KMS-11 (cell line): ENCODE data around the gene TRMU.

Experiments
- H2AFZ ChIP-seq: fragments of 200-600 bp; sonication (generic); 2 replicates; pipeline ENCODE4 v1.6.1; 2016; ENCODE audit warnings: antibody characterized with exemption, mixed run types, low read depth
- H3K27ac ChIP-seq: fragments of 200-600 bp; sonication (generic); 2 replicates; pipeline ENCODE4 v1.6.1; 2016; ENCODE audit warnings: mild to moderate bottlenecking, mixed run types
- H3K27me3 ChIP-seq: fragments of 200-600 bp; sonication (generic); 2 replicates; pipeline ENCODE4 v1.6.1; 2017; ENCODE audit warnings: mild to moderate bottlenecking, low read depth, mixed run types, moderate library complexity; ENCODE audit not compliant: insufficient read depth
- H3K36me3 ChIP-seq: fragments of 200-600 bp; sonication (generic); 2 replicates; pipeline ENCODE4 v1.6.1; 2017; ENCODE audit warnings: mild to moderate bottlenecking, mixed run types; ENCODE audit not compliant: insufficient read depth
- H3K4me1 ChIP-seq: fragments of 200-600 bp; sonication (generic); 2 replicates; pipeline ENCODE4 v1.6.1; 2016; ENCODE audit warnings: mild to moderate bottlenecking, low read depth, mixed run types; ENCODE audit not compliant: poor library complexity, severe bottlenecking
- H3K4me2 ChIP-seq: fragments of 200-600 bp; sonication (generic); 2 replicates; pipeline ENCODE4 v1.7.0; 2016; ENCODE audit warnings: mild to moderate bottlenecking, mixed run types
- H3K4me3 ChIP-seq: fragments of 200-600 bp; sonication (generic); IDR thresholded peaks from 2 replicates; pipeline ENCODE4 v1.6.1; 2017; ENCODE audit warnings: low read depth, low read length, mixed read lengths; ENCODE audit not compliant: insufficient read depth
- H3K79me2 ChIP-seq: fragments of 200-600 bp; sonication (generic); 2 replicates; pipeline ENCODE4 v1.6.1; 2016; ENCODE audit warnings: low read depth, mixed run types; ENCODE audit not compliant: insufficient read depth
- H3K9ac ChIP-seq: fragments of 200-600 bp; sonication (generic); 2 replicates; pipeline ENCODE4 v1.6.1; 2016; ENCODE audit warnings: mild to moderate bottlenecking, mixed run types
- H4K20me1 ChIP-seq: fragments of 200-600 bp; sonication (generic); 2 replicates; pipeline ENCODE4 v1.6.1; 2016; ENCODE audit warnings: mild to moderate bottlenecking, mixed run types; ENCODE audit not compliant: insufficient read depth
- CTCF ChIP-seq: fragments of 200-600 bp; sonication (generic); conservative IDR thresholded peaks from 2 replicates; pipeline ENCODE4 v1.6.1; 2017; ENCODE audit warnings: low read depth, mild to moderate bottlenecking, antibody characterized with exemption, low read length, moderate library complexity, mixed read lengths

The TRMU gene

GRCh38 chr22:46351131-46351735 is 15.7 kb downstream of the TRMU start:
- H3K27me3 ChIP-seq: no peaks in the 10 kb centered on the region
- no peak overlapping the region for H3K27ac ChIP-seq
- H3K36me3 ChIP-seq: no peaks in the 10 kb centered on the region
- H3K9ac ChIP-seq: no peak overlapping the region
- H4K20me1 ChIP-seq: no peaks in the 10 kb centered on the region
- no peak for TF ChIP-seq CTCF
- no peaks in the 10 kb centered on the region for H3K4me1 ChIP-seq
- no peak overlapping the region for H2AFZ ChIP-seq
- H3K4me3 ChIP-seq: no peak overlapping the region
- H3K4me2 ChIP-seq: no peak overlapping the region
- no peaks in the 10 kb centered on the region for H3K79me2 ChIP-seq

DNA sequence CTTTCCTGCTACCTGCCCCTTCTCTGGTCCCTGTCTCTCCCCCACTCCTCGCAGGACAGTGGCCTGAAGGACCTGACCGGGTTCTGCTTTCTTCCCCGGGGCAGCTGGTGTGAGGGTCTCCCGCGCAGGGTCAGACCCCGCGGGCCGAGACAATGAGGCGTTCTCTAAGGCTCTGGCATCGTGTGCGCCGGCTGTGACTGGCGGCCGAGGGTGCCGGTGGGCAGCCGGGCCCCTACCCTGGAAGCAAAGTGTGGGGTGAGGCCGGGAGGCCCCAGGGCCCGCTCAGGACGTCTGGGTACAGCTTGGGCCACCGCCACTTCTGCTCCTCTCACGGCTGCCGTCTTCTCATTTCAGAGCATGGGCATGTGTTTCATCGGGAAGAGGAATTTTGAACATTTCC is 16.3 kb downstream of the TRMU start:
- no peak overlapping the region for H3K9ac ChIP-seq
- H3K36me3 ChIP-seq: no peaks in the 10 kb centered on the region
- TF ChIP-seq CTCF: no peak
- no peaks in the 10 kb centered on the region for H3K4me1 ChIP-seq
- no peak overlapping the region for H3K4me2 ChIP-seq
- H2AFZ ChIP-seq: no peak overlapping the region
- H3K4me3 ChIP-seq: no peak overlapping the region
- H3K79me2 ChIP-seq: no peaks in the 10 kb centered on the region
- no peaks in the 10 kb centered on the region for H3K27me3 ChIP-seq
- H3K27ac ChIP-seq: no peak overlapping the region
- no peaks in the 10 kb centered on the region for H4K20me1 ChIP-seq

DNA sequence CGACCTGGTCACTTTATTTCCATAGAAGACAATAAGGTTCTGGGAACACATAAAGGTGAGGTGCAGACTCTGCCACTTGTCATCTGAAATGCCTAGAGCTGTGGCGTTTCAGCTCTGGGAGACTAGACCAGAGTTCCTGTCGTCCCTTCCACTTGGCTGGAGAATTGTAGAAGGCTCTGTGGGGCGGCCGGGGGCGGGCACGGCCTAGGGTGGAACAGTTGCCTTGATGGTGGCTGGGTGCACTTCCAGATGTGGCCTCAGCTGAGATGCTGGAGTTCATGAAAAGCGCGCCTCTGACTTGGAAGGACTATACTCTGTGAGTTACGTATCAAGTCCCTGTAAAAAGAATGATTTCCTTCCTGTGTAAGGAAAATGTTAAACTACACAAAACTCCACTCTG is 16.8 kb downstream of the TRMU start:
- H2AFZ ChIP-seq: no peak overlapping the region
- H3K27ac ChIP-seq: no peak overlapping the region
- H3K79me2 ChIP-seq: no peaks in the 10 kb centered on the region
- H3K27me3 ChIP-seq: no peaks in the 10 kb centered on the region
- no peaks in the 10 kb centered on the region for H3K4me1 ChIP-seq
- no peak overlapping the region for H3K4me3 ChIP-seq
- H4K20me1 ChIP-seq: no peaks in the 10 kb centered on the region
- H3K9ac ChIP-seq: no peak overlapping the region
- no peak overlapping the region for H3K4me2 ChIP-seq
- TF ChIP-seq CTCF: no peak
- H3K36me3 ChIP-seq: no peaks in the 10 kb centered on the region

GRCh38 chr22:46352691-46353386 is 17.3 kb downstream of the TRMU start:
- Histone ChIP-seq H3K9ac (no peak overlapping the region), H3K4me3 (no peak overlapping the region), H3K79me2 (no peaks in the 10 kb centered on the region), H3K27ac (no peak overlapping the region), H3K27me3 (no peaks in the 10 kb centered on the region), H3K4me1 (no peaks in the 10 kb centered on the region), H4K20me1 (no peaks in the 10 kb centered on the region), H2AFZ (no peak overlapping the region), H3K36me3 (no peaks in the 10 kb centered on the region), H3K4me2 (no peak overlapping the region)
- no peak for TF ChIP-seq CTCF
